Daoy (cell line): ENCODE results near the gene PIK3R6. TPM values are rescaled to one million over a fixed set of nuclear protein-coding genes. Genes with fewer than 3 reads are reported as not detected.
"Not testable (repeated sequence)": the region's sequence is repeated elsewhere in the genome, so short reads cannot be mapped to it uniquely, and the experiment has no call there.

Experiments
- DNase-seq: peaks from one replicate; pipeline ENCODE4 v3.0.0-alpha.2; 2015; ENCODE audit warnings: low read depth
- total RNA-seq: library from RNA; depleted of rRNA; stranded (reverse); fragments of >200 nt; shearing (Covaris generic); gene quantifications from 2 replicates; pipeline ENCODE4 v1.2.3, GENCODE V29; 2014

The PIK3R6 gene
- total RNA-seq, 1 experiment from 2014 or later = not detected

- DNase-seq = no peak
Observed at GRCh38 chr17:8873801-8874715, 6.6 kb upstream of the PIK3R6 start.

- DNase-seq = no peak
Observed at GRCh38 chr17:8872705-8873435, 5.4 kb upstream of the PIK3R6 start.

GRCh38 chr17:8872036-8872704, 4.7 kb upstream of the PIK3R6 start:
- DNase-seq = no peak

GRCh38 chr17:8871081-8871581, 3.7 kb upstream of the PIK3R6 start:
- no peak for DNase-seq

- no peak for DNase-seq
Observed at GRCh38 chr17:8870406-8871040, 3.0 kb upstream of the PIK3R6 start.

- no peak for DNase-seq
Observed at GRCh38 chr17:8869114-8869815, 1.8 kb upstream of the PIK3R6 start.

- DNase-seq = no peak
Observed at GRCh38 chr17:8868529-8868951, 1.1 kb upstream of the PIK3R6 start.

GRCh38 chr17:8868092-8868491, 618 bp upstream of the PIK3R6 start:
- no peak for DNase-seq

- no peak for DNase-seq
Observed at GRCh38 chr17:8865811-8866210, 1.7 kb downstream of the PIK3R6 start.

GRCh38 chr17:8865385-8865784, 2.1 kb downstream of the PIK3R6 start:
- no peak for DNase-seq

GRCh38 chr17:8862213-8863056, 5.0 kb downstream of the PIK3R6 start:
- no peak for DNase-seq

- no peak for DNase-seq
Observed at GRCh38 chr17:8861495-8862181, 5.8 kb downstream of the PIK3R6 start.

GRCh38 chr17:8859804-8860430, 7.6 kb downstream of the PIK3R6 start:
- DNase-seq = no peak

GRCh38 chr17:8859027-8859803, 8.3 kb downstream of the PIK3R6 start:
- DNase-seq = peak; percentile 61

GRCh38 chr17:8857919-8858318, 9.6 kb downstream of the PIK3R6 start:
- peak; percentile 61 for DNase-seq

GRCh38 chr17:8856869-8857575, 10.5 kb downstream of the PIK3R6 start:
- no peak for DNase-seq

GRCh38 chr17:8856205-8856603, 11.3 kb downstream of the PIK3R6 start:
- DNase-seq = not testable (repeated sequence)
